Endothelial cell of umbilical vein (primary cell): ENCODE data around the gene FKRP.

Experiments used
- EZH2 ChIP-seq: IDR thresholded peaks from 2 replicates; pipeline ENCODE4 v1.6.1; 2012; ENCODE audit warnings: borderline replicate concordance, low read depth, mild to moderate bottlenecking, moderate library complexity, low read length, inconsistent platforms; ENCODE audit not compliant: severe bottlenecking
- POLR2AphosphoS5 ChIP-seq: IDR thresholded peaks from 2 replicates; pipeline ENCODE4 v1.6.1; 2012; ENCODE audit warnings: low read depth, mild to moderate bottlenecking, control low read depth, low read length, moderate library complexity; ENCODE audit not compliant: insufficient read depth
- TF ChIP-seq, protein P1 (sequence below), 2 donors: IDR thresholded peaks; 1 replicate in 1 of 2; 2 replicates in 1 of 2; pipeline ENCODE4 v1.5.1; 2011; ENCODE audit warnings: low read length in 2 of 2, mild to moderate bottlenecking in 2 of 2, moderate library complexity in 2 of 2, control low read depth in 1 of 2, inconsistent platforms in 1 of 2, low read depth in 1 of 2; ENCODE audit not compliant: insufficient read depth in 1 of 2; ENCODE audit errors: extremely low read depth in 1 of 2

DNA sequence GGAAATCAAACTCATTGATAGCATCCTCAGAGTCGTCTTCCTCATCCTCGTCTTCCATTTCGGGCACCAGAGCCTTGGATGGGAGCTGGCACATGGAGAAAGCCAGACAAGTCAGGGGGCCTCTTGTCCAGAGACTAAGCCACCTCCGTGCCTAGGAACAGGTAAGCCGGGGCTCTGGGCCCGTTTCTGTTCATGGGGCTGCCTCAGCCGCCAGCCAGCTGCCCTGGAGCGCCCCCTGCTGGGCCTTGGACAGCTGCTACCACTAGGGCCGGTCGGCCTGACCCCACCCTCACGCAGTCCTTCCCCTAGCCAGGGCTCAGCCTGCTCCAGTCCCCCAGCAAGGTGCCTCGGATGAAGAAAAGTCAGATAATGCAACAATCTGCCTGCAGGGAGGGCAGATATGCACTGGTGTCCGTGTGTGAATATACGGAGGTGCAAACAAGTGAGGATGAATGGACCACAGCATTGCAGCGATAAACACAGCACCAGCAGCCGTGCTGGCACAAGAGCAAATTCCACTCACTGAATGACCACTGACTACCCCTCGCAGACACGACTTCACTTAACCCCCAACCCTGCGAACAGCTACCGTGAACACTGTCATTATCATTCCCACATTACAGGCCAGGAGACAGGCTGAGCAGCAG is 17.0 kb upstream of the FKRP start:
- TF ChIP-seq, protein P1, sequence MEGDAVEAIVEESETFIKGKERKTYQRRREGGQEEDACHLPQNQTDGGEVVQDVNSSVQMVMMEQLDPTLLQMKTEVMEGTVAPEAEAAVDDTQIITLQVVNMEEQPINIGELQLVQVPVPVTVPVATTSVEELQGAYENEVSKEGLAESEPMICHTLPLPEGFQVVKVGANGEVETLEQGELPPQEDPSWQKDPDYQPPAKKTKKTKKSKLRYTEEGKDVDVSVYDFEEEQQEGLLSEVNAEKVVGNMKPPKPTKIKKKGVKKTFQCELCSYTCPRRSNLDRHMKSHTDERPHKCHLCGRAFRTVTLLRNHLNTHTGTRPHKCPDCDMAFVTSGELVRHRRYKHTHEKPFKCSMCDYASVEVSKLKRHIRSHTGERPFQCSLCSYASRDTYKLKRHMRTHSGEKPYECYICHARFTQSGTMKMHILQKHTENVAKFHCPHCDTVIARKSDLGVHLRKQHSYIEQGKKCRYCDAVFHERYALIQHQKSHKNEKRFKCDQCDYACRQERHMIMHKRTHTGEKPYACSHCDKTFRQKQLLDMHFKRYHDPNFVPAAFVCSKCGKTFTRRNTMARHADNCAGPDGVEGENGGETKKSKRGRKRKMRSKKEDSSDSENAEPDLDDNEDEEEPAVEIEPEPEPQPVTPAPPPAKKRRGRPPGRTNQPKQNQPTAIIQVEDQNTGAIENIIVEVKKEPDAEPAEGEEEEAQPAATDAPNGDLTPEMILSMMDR (IDR thresholded peaks at IDR 0.05; ENCODE audit: extremely low read depth in 1 of 2, insufficient read depth in 1 of 2, low read depth in 1 of 2, low read length in 2 of 2): peak; percentile 98 to 99
- TF ChIP-seq EZH2: no peak
- TF ChIP-seq POLR2AphosphoS5: no peak
